Prostate gland (tissue), 2 donors: Measurements from ENCODE around the gene ERC2.

Experiments used
- POLR2A ChIP-seq: fragments of 450-650 bp; IDR thresholded peaks from one replicate; pipeline ENCODE4 v1.6.1; 2016; ENCODE audit warnings: antibody characterized with exemption, mild to moderate bottlenecking
- TF ChIP-seq, protein P1 (sequence below), 4 experiments: fragments of 200-600 bp in 2 of 4; fragments of 450-650 bp in 2 of 4; sonication (generic) in 2 of 4; IDR thresholded peaks; 1 replicate in 3 of 4; 2 replicates in 1 of 4; pipeline ENCODE4 v1.5.1; 2016 to 2019; ENCODE audit warnings: antibody characterized with exemption in 4 of 4, mild to moderate bottlenecking in 2 of 4, moderate library complexity in 2 of 4

DNA sequence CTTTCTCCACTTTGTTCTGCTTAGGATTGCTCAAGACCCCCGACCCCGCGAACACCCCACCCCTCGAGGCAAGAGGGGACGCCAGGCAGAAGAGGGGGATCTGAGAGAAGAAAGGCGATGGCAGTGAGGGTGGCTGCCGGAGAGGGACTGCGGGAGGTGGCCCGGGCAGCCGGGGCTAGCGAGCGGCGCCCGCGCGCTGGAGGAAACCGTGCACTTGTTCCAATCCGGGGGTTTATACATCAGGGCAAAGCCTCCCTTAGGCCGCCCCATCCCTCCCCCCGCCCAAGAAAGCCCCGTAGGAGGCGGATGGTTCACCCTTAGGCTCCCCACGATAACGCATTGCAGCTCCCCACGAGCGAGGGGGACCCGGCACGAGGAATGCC lies 475 bp downstream of the ERC2 start:
- no peak for TF ChIP-seq POLR2A
- TF ChIP-seq, protein P1, sequence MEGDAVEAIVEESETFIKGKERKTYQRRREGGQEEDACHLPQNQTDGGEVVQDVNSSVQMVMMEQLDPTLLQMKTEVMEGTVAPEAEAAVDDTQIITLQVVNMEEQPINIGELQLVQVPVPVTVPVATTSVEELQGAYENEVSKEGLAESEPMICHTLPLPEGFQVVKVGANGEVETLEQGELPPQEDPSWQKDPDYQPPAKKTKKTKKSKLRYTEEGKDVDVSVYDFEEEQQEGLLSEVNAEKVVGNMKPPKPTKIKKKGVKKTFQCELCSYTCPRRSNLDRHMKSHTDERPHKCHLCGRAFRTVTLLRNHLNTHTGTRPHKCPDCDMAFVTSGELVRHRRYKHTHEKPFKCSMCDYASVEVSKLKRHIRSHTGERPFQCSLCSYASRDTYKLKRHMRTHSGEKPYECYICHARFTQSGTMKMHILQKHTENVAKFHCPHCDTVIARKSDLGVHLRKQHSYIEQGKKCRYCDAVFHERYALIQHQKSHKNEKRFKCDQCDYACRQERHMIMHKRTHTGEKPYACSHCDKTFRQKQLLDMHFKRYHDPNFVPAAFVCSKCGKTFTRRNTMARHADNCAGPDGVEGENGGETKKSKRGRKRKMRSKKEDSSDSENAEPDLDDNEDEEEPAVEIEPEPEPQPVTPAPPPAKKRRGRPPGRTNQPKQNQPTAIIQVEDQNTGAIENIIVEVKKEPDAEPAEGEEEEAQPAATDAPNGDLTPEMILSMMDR (IDR thresholded peaks at IDR 0.05), result no peak
